GM23248 (cell line): ENCODE results near the gene ANGPTL4. TPM values are rescaled to one million over a fixed set of nuclear protein-coding genes. Genes with fewer than 3 reads are reported as not detected.
A peak's percentile ranks its signal among the peaks of the same experiment; 100 is the strongest.

ENCODE experiments used
- DNase-seq: peaks from one replicate; pipeline ENCODE4 v3.0.0-alpha.2; 2015
- H2AFZ ChIP-seq: fragments of 200-600 bp; sonication (generic); 2 replicates; pipeline ENCODE4 v1.6.1; 2016; ENCODE audit warnings: antibody characterized with exemption
- H3F3A ChIP-seq: fragments of 200-600 bp; sonication (generic); 2 replicates; pipeline ENCODE4 v1.6.1; 2016; ENCODE audit warnings: mild to moderate bottlenecking, antibody characterized with exemption, mixed run types; ENCODE audit not compliant: insufficient read depth
- H3K27ac ChIP-seq: fragments of 200-600 bp; sonication (generic); 2 replicates; pipeline ENCODE4 v1.5.1; 2016; ENCODE audit warnings: mild to moderate bottlenecking
- H3K27me3 ChIP-seq: fragments of 200-600 bp; sonication (generic); replicated peaks from 2 replicates; pipeline ENCODE4 v1.6.1; 2016; ENCODE audit warnings: mild to moderate bottlenecking; ENCODE audit not compliant: insufficient read depth
- H3K36me3 ChIP-seq: fragments of 200-600 bp; sonication (generic); 2 replicates; pipeline ENCODE4 v1.6.1; 2016; ENCODE audit warnings: low read depth, mild to moderate bottlenecking
- H3K4me1 ChIP-seq: fragments of 200-600 bp; sonication (generic); 2 replicates; pipeline ENCODE4 v1.6.1; 2016; ENCODE audit warnings: mild to moderate bottlenecking; ENCODE audit not compliant: insufficient read depth
- H3K4me2 ChIP-seq: fragments of 200-600 bp; sonication (generic); one replicate; pipeline ENCODE4 v1.6.1; 2016; ENCODE audit warnings: mild to moderate bottlenecking; ENCODE audit not compliant: unreplicated experiment
- H3K4me3 ChIP-seq: fragments of 200-600 bp; sonication (generic); 2 replicates; pipeline ENCODE4 v1.5.1; 2016; ENCODE audit warnings: mild to moderate bottlenecking
- H3K79me2 ChIP-seq: fragments of 200-600 bp; sonication (generic); 2 replicates; pipeline ENCODE4 v1.6.1; 2016; ENCODE audit warnings: mild to moderate bottlenecking; ENCODE audit not compliant: insufficient read depth
- H3K9ac ChIP-seq: fragments of 200-600 bp; sonication (generic); 2 replicates; pipeline ENCODE4 v1.6.1; 2016; ENCODE audit warnings: mild to moderate bottlenecking
- H3K9me2 ChIP-seq: fragments of 200-600 bp; sonication (generic); 2 replicates; pipeline ENCODE4 v1.6.1; 2016; ENCODE audit warnings: mixed run types, mild to moderate bottlenecking, moderate library complexity; ENCODE audit not compliant: insufficient read depth
- H3K9me3 ChIP-seq: fragments of 200-600 bp; sonication (generic); one replicate; pipeline ENCODE4 v1.6.1; 2017; ENCODE audit warnings: low read depth
- H4K20me1 ChIP-seq: fragments of 200-600 bp; sonication (generic); 2 replicates; pipeline ENCODE4 v1.6.0; 2016; ENCODE audit not compliant: insufficient read depth
- EZH2 ChIP-seq: fragments of 200-600 bp; sonication (generic); IDR thresholded peaks from 2 replicates; pipeline ENCODE4 v1.6.1; 2018; ENCODE audit warnings: antibody characterized with exemption, mild to moderate bottlenecking; ENCODE audit not compliant: insufficient read depth, poor library complexity, severe bottlenecking
- EZH2phosphoT487 ChIP-seq: fragments of 200-600 bp; sonication (generic); IDR thresholded peaks from 2 replicates; pipeline ENCODE4 v1.6.1; 2018; ENCODE audit warnings: antibody characterized with exemption, moderate library complexity, mild to moderate bottlenecking, low read depth; ENCODE audit not compliant: insufficient read depth
- WGBS, 2 experiments: methylation state at CpG; one replicate each; pipeline ENCODE4 v1.1.6; 2015 to 2017; ENCODE audit warnings: low lambda C conversion rate in 2 of 2, low coverage in 1 of 2; ENCODE audit errors: missing lambda C conversion rate in 2 of 2; 5-methylcytosine and 5-hydroxymethylcytosine counted together
- in situ Hi-C: fragments of 300-500 bp; cut with MboI; formaldehyde crosslinking; loops from 2 replicates; pipeline ENCODE4 v1.15.0; 2020
- polyA plus RNA-seq: library from polyadenylated mRNA; unstranded; fragments of >200 nt; fragmentation: Nextera tagmentation; extraction: Ambion mirVana; gene quantifications from 2 replicates; pipeline ENCODE4 v1.2.1, GENCODE V29; 2016
- total RNA-seq: library from RNA; depleted of rRNA; stranded (reverse); fragments of >200 nt; shearing (Covaris generic); gene quantifications from 2 replicates; pipeline ENCODE4 v1.2.3, GENCODE V29; 2014

The ANGPTL4 gene
- total and polyA plus RNA-seq, 2 experiments from 2014 or later = 13.1 to 37.9 TPM

- peaks cover 15% of the 10 kb centered on the region for H3K4me1 ChIP-seq
- peaks cover 9% of the 10 kb centered on the region; the same call in 1 of the 2 replicates for H3K36me3 ChIP-seq
- in situ Hi-C loops = no loop called here
- 93 to 100% methylated on average over 3 of the region's 3 CpGs for WGBS, 2 experiments
- no peak for DNase-seq
- no peak overlapping the region for H3K4me2 ChIP-seq
- TF ChIP-seq EZH2 (no peak), EZH2phosphoT487 (no peak)
- H3K9ac ChIP-seq = no peak overlapping the region
- no peaks in the 10 kb centered on the region for H3F3A ChIP-seq
- H3K9me3 ChIP-seq = no peaks in the 10 kb centered on the region
- H3K27ac ChIP-seq = no peak overlapping the region
- peaks cover 9% of the 10 kb centered on the region; the same call in 1 of the 2 replicates for H4K20me1 ChIP-seq
- no peaks in the 10 kb centered on the region for H3K27me3 ChIP-seq
- H3K79me2 ChIP-seq = peaks cover 29% of the 10 kb centered on the region
- no peaks in the 10 kb centered on the region for H3K9me2 ChIP-seq
- H3K4me3 ChIP-seq = no peak overlapping the region
- no peak overlapping the region for H2AFZ ChIP-seq
Observed at GRCh38 chr19:8325454-8325853, 38.5 kb upstream of the ANGPTL4 start.

- Histone ChIP-seq H3K36me3 (no peaks in the 10 kb centered on the region), H3K79me2 (no peaks in the 10 kb centered on the region), H3K27ac (no peak overlapping the region), H3K9me2 (no peaks in the 10 kb centered on the region), H3K4me1 (no peaks in the 10 kb centered on the region), H3K9me3 (no peaks in the 10 kb centered on the region), H2AFZ (no peak overlapping the region), H3K27me3 (peaks cover 12% of the 10 kb centered on the region), H4K20me1 (no peaks in the 10 kb centered on the region), H3F3A (no peaks in the 10 kb centered on the region), H3K4me2 (no peak overlapping the region), H3K4me3 (no peak overlapping the region), H3K9ac (no peak overlapping the region)
- in situ Hi-C loops = no loop called here
- TF ChIP-seq EZH2phosphoT487 = no peak
- TF ChIP-seq EZH2 = no peak
- 36 to 47% methylated on average over 3 of the region's 3 CpGs for WGBS, 2 experiments
- no peak for DNase-seq
Observed at GRCh38 chr19:8329996-8330395, 34.0 kb upstream of the ANGPTL4 start.

GRCh38 chr19:8331263-8331845, 32.6 kb upstream of the ANGPTL4 start:
- no peak for DNase-seq
- no peaks in the 10 kb centered on the region for H3F3A ChIP-seq

GRCh38 chr19:8332976-8333766, 30.8 kb upstream of the ANGPTL4 start:
- DNase-seq = peak; percentile 19
- Histone ChIP-seq H3K4me1 (no peaks in the 10 kb centered on the region), H3K36me3 (no peaks in the 10 kb centered on the region), H3F3A (no peaks in the 10 kb centered on the region), H3K79me2 (no peaks in the 10 kb centered on the region), H2AFZ (no peak overlapping the region), H3K27me3 (peaks cover 12% of the 10 kb centered on the region), H4K20me1 (no peaks in the 10 kb centered on the region), H3K9ac (no peak overlapping the region), H3K27ac (no peak overlapping the region), H3K9me3 (no peaks in the 10 kb centered on the region), H3K9me2 (no peaks in the 10 kb centered on the region), H3K4me2 (no peak overlapping the region), H3K4me3 (no peak overlapping the region)
- WGBS, 2 experiments = 11 to 13% methylated on average over 48 to 49 of the region's 52 CpGs
- in situ Hi-C loops = no loop called here
- peak; percentile 4 for TF ChIP-seq EZH2
- TF ChIP-seq EZH2phosphoT487 = no peak

More at GRCh38 chr19:8331263-8331845, 32.6 kb upstream of the ANGPTL4 start:
- Histone ChIP-seq H3K4me1 (no peaks in the 10 kb centered on the region), H3K79me2 (no peaks in the 10 kb centered on the region), H3K4me3 (no peak overlapping the region), H3K9ac (no peak overlapping the region), H3K9me2 (no peaks in the 10 kb centered on the region), H3K36me3 (no peaks in the 10 kb centered on the region), H2AFZ (no peak overlapping the region), H3K27ac (no peak overlapping the region), H3K9me3 (no peaks in the 10 kb centered on the region), H3K4me2 (no peak overlapping the region), H3K27me3 (peaks cover 12% of the 10 kb centered on the region), H4K20me1 (no peaks in the 10 kb centered on the region)
- 74 to 79% methylated on average over 8 of the region's 8 CpGs for WGBS, 2 experiments
- no peak for TF ChIP-seq EZH2phosphoT487
- TF ChIP-seq EZH2 = no peak
- in situ Hi-C loops = no loop called here
